GM12878 (cell line): Measurements from ENCODE around the gene CCNG1. TPM values are rescaled to one million over a fixed set of nuclear protein-coding genes. Genes with fewer than 3 reads are reported as not detected.
"Not testable (repeated sequence)": the region's sequence is repeated elsewhere in the genome, so short reads cannot be mapped to it uniquely, and the experiment has no call there.

Experiments used
- ATAC-seq: fragments of 200-7000 bp; cut with Tn5 transposase; 3 replicates; pipeline ENCODE4 v1.9.1; 2020; ENCODE audit warnings: mild to moderate bottlenecking, moderate library complexity
- BruUV-seq: library from RNA; stranded (reverse); fragments of 400-500 nt; replicated peaks from 2 replicates; lab custom pipeline; 2021; lab: Mats Ljungman, UMichigan
- CTCF ChIA-PET: fragments of 300-600 bp; sonication (Branson Sonifier 250); formaldehyde crosslinking; extraction: SDS; loops from one replicate; lab custom pipeline; 2021; ENCODE audit warnings: inconsistent platforms; lab: Yijun Ruan, JAX
- POLR2A ChIA-PET: fragments of 350-600 bp; formaldehyde crosslinking; extraction: SDS; loops from one replicate; lab custom pipeline; 2021; ENCODE audit warnings: inconsistent platforms; lab: Charles Lee
- RAD21 ChIA-PET: fragments of 300-600 bp; sonication (Branson Sonifier 250); formaldehyde crosslinking; loops from one replicate; lab custom pipeline; 2023; ENCODE audit warnings: antibody characterized with exemption; ENCODE audit not compliant: unreplicated experiment; lab: Charles Lee
- SMC1A ChIA-PET: fragments of 300-600 bp; sonication (Branson Sonifier 250); formaldehyde crosslinking; loops from one replicate; lab custom pipeline; 2023; ENCODE audit not compliant: unreplicated experiment, uncharacterized antibody; lab: Charles Lee
- DNase-seq: peaks from one replicate; pipeline ENCODE4 v3.0.0-alpha.2; 2011; ENCODE audit warnings: low read depth, low spot score
- FAIRE-seq: peaks from 3 replicates; lab custom pipeline; 2011; peaks lifted over from hg19 to GRCh38; lab: Jason Lieb, UNC
- H2AFZ ChIP-seq: 2 replicates; pipeline ENCODE4 v1.6.0; 2011; ENCODE audit warnings: low read depth, low read length, control low read depth; ENCODE audit not compliant: control insufficient read depth
- H3K27ac ChIP-seq: 2 replicates; pipeline ENCODE4 v1.5.1; 2011; ENCODE audit warnings: control low read depth; ENCODE audit not compliant: control insufficient read depth, insufficient read depth
- H3K27me3 ChIP-seq, 2 experiments: replicated peaks in 1 of 2; 2 replicates each; pipeline versions ENCODE4 v1.6.0 to v1.6.1; 2011; ENCODE audit warnings: low read length in 1 of 2; ENCODE audit not compliant: control insufficient read depth in 2 of 2, insufficient read depth in 2 of 2
- H3K36me3 ChIP-seq, 2 experiments: 2 replicates each; pipeline ENCODE4 v1.5.1; 2011; ENCODE audit warnings: low read length in 1 of 2; ENCODE audit not compliant: control insufficient read depth in 2 of 2, insufficient read depth in 2 of 2
- H3K4me1 ChIP-seq: 2 replicates; pipeline ENCODE4 v1.6.1; 2011; ENCODE audit warnings: mild to moderate bottlenecking, low read length, moderate library complexity, mixed read lengths; ENCODE audit not compliant: control insufficient read depth, insufficient read depth
- H3K4me2 ChIP-seq: 2 replicates; pipeline ENCODE4 v1.6.0; 2011; ENCODE audit warnings: control low read depth; ENCODE audit not compliant: control insufficient read depth, insufficient read depth
- H3K4me3 ChIP-seq: fragments of 200-600 bp; sonication (generic); 2 replicates; pipeline ENCODE4 v1.5.1; 2016
- H3K79me2 ChIP-seq: 2 replicates; pipeline ENCODE4 v1.6.0; 2011; ENCODE audit warnings: low read length; ENCODE audit not compliant: control insufficient read depth, insufficient read depth
- H3K9ac ChIP-seq: 2 replicates; pipeline ENCODE4 v1.8.0; 2011; ENCODE audit warnings: low read length, control low read depth, mixed read lengths; ENCODE audit not compliant: control insufficient read depth, insufficient read depth
- H3K9me3 ChIP-seq: replicated peaks from 3 replicates; pipeline ENCODE4 v1.5.1; 2011; ENCODE audit warnings: mild to moderate bottlenecking, low read length; ENCODE audit not compliant: control insufficient read depth, insufficient read depth
- H4K20me1 ChIP-seq: 2 replicates; pipeline ENCODE4 v1.6.0; 2011; ENCODE audit not compliant: control insufficient read depth, insufficient read depth
- CBX5 ChIP-seq: sonication (generic); IDR thresholded peaks from 2 replicates; pipeline ENCODE4 v1.6.1; 2016; ENCODE audit warnings: low read depth, moderate library complexity, mild to moderate bottlenecking, inconsistent platforms
- NRF1 ChIP-seq: conservative IDR thresholded peaks from 2 replicates; pipeline ENCODE4 v1.6.1; 2011; ENCODE audit warnings: mild to moderate bottlenecking, low read depth, low read length, improper control_type of control experiment
- RUNX3 ChIP-seq: IDR thresholded peaks from 2 replicates; pipeline ENCODE4 v1.6.1; 2012; ENCODE audit warnings: low read length, inconsistent platforms
- STAT3 ChIP-seq: IDR thresholded peaks from 2 replicates; pipeline ENCODE4 v1.6.1; 2011; ENCODE audit warnings: low read depth, low read length, improper control_type of control experiment
- WGBS: methylation state at CpG from one replicate; pipeline ENCODE4 v1.1.6; 2016; ENCODE audit warnings: low lambda C conversion rate; ENCODE audit not compliant: insufficient replicate concordance, insufficient coverage; ENCODE audit errors: missing lambda C conversion rate; 5-methylcytosine and 5-hydroxymethylcytosine counted together
- in situ Hi-C: fragments of 300-500 bp; cut with MboI; formaldehyde crosslinking; loops from 9 replicates; pipeline ENCODE4 v1.14.3; 2018; ENCODE audit warnings: mixed read lengths
- intact Hi-C: fragments of 100-400 bp; cut with micrococcal nuclease; formaldehyde crosslinking; loops from one replicate; pipeline ENCODE4 v1.14.2; 2022; ENCODE audit not compliant: unreplicated experiment
- polyA plus RNA-seq, 11 experiments: library from polyadenylated mRNA; depleted of rRNA in 4 of 11; unstranded in 6 of 11; stranded (reverse) in 5 of 11; fragments of >200 nt; fragmentation: Nextera tagmentation in 4 of 11; fragmentation: Illumina TruSeq in 1 of 11; extraction: Ambion mirVana in 4 of 11; extraction: Trizol in 1 of 11; gene quantifications; 1 replicate in 1 of 11; 2 replicates in 10 of 11; pipeline versions ENCODE4 v1.2.1 to v1.2.3, GENCODE V29; 2011 to 2016; ENCODE audit warnings: inconsistent platforms in 2 of 11, missing spikeins in 2 of 11, low read depth in 1 of 11
- total RNA-seq, 4 experiments: library from RNA; depleted of rRNA in 3 of 4; stranded (reverse); fragments of >200 nt in 3 of 4; fragmentation: Illumina TruSeq in 1 of 4; extraction: Trizol in 1 of 4; gene quantifications; 2 replicates each; pipeline versions ENCODE4 v1.2.1 to v1.2.3, GENCODE V29; 2013 to 2021

Gene CCNG1
- total and polyA plus RNA-seq, 10 of the 15 experiments (the other 5 are each of a cell fraction or from before 2014, with no cell fraction given) = 90.1 to 274 (median 200) TPM

DNA sequence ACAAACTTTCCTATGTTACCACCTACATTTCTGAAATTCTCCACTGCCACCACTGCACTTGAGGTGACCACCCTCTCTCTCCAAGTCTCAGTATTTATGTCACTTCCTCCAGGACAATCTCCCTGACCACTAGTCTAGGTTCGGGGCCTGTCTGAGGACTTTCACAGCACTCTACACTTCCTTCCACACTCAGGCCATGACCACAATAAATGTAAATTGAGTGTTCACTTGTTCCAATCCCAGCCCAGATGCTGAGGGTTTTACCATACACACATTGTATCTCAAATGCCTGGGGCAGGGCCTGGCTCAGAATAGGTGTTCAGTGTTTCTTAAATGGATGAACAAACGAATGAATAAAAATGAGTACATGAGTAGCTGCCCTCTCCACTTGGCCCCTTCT lies 26.9 kb upstream of the CCNG1 start:
- Histone ChIP-seq H3K4me1 (peaks cover 5% of the 10 kb centered on the region), H3K79me2 (no peaks in the 10 kb centered on the region), H3K4me2 (no peak overlapping the region), H2AFZ (no peak overlapping the region), H3K9ac (no peak overlapping the region), H3K36me3 (no peaks in the 10 kb centered on the region), H3K27me3 (peaks cover 0 to 2% of the 10 kb centered on the region in 2 experiments; a peak in 2 of 4 replicates), H3K4me3 (no peak overlapping the region), H3K9me3 (no peaks in the 10 kb centered on the region), H3K27ac (no peak overlapping the region), H4K20me1 (no peaks in the 10 kb centered on the region)
- SMC1A ChIA-PET = interaction anchor here (2.3 to 3.2 kb wide), 2 partner anchors 1201 to 1866 kb away, joined by 8 to 19 read pairs; no protein-coding TSS in a partner anchor
- FAIRE-seq = no peak
- POLR2A ChIA-PET = interaction anchor here (0.8 kb wide), 1 partner anchor 21 kb away, joined by 4 read pairs; no protein-coding TSS in a partner anchor
- 5% methylated on average over 2 of the region's 2 CpGs for WGBS
- BruUV-seq = no TSS peak
- TF ChIP-seq CBX5 = no peak
- TF ChIP-seq NRF1 = no peak
- TF ChIP-seq STAT3 = no peak
- peak; percentile 41; the same call in 1 of the 2 replicates for TF ChIP-seq RUNX3
- DNase-seq = no peak
- ATAC-seq = no peak; the same call in 2 of the 3 replicates
- in situ Hi-C loops = no loop called here
- CTCF ChIA-PET = interaction anchor here (0.6 to 2.5 kb wide), 2 partner anchors 27 to 1201 kb away, joined by 3 to 22 read pairs; no protein-coding TSS in a partner anchor
- intact Hi-C loops = no loop called here
- RAD21 ChIA-PET = no interaction called here

DNA sequence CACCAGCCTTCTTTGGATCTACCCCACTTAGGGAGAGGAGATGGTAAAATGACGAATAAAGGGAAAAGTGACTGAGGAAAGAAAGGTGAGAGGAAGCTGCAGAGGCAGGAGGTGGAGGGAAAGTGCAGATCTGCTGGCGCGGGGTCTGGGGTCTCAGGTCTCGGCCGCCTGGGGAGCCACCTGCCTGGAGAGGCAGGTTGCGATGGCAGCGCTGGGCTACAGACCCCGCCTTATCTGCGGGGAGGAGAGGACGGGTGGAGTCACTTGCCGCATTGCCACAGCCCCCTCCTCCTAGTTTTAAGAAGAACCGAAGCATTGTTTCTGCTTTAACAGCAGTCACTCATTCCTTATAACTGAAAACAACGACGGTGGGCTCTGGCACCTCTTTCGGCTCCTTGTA lies 21.7 kb upstream of the CCNG1 start:
- POLR2A ChIA-PET, in situ Hi-C loops, FAIRE-seq, H4K20me1 ChIP-seq, H3K4me1 ChIP-seq, ATAC-seq, SMC1A ChIA-PET, H3K27me3 ChIP-seq, H3K36me3 ChIP-seq, H3K27ac ChIP-seq, intact Hi-C loops, H3K4me2 ChIP-seq, H3K4me3 ChIP-seq, DNase-seq, BruUV-seq, H2AFZ ChIP-seq, H3K9ac ChIP-seq, H3K79me2 ChIP-seq, H3K9me3 ChIP-seq, RAD21 ChIA-PET: not testable (repeated sequence)
- 70% methylated on average over 15 of the region's 15 CpGs for WGBS
- CTCF ChIA-PET = interaction anchor here (0.9 kb wide), 1 partner anchor 68 kb away, joined by 3 read pairs; no protein-coding TSS in a partner anchor
